ENCODE data around the gene ATP6V1C2. TPM values are rescaled to one million over a fixed set of nuclear protein-coding genes. Genes with fewer than 3 reads are reported as not detected.

The ATP6V1C2 gene
- total and polyA plus RNA-seq, 2 donors (not counting 3 experiments of a cell fraction or from before 2014, with no cell fraction given): 0.03 to 0.13 TPM

- dilution Hi-C loops (cut with MboI; ENCODE audit: extremely low pct_ligation_motif_present, low sequenced_read_pairs): no loop called here
Observed at GRCh38 chr2:10824191-10824590, 102.8 kb downstream of the ATP6V1C2 start.

More at GRCh38 chr2:10824191-10824590, 102.8 kb downstream of the ATP6V1C2 start:
- ChIA-PET POLR2A (no interaction called here), CTCF (interaction anchor here (0.9 to 2.6 kb wide), 2 partner anchors 8 to 11 kb away, joined by 3 to 39 read pairs; no protein-coding TSS in a partner anchor)
- no peak overlapping the region for H3K4me3 ChIP-seq (replicated peaks in 1 of 3; ENCODE audit: insufficient read depth in 1 of 3, low read depth in 1 of 3, low read length in 3 of 3)
- H3K27ac ChIP-seq (ENCODE audit: insufficient read depth, low read depth, low read length): no peak overlapping the region
- H3K79me2 ChIP-seq (ENCODE audit: control insufficient read depth, insufficient read depth, low read length): no peaks in the 10 kb centered on the region
- TF ChIP-seq POLR2AphosphoS5 (IDR thresholded peaks at IDR 0.05; ENCODE audit: insufficient read depth, low read depth, low read length) (no peak), EZH2 (IDR thresholded peaks at IDR 0.05; ENCODE audit: borderline replicate concordance, low read depth, low read length, severe bottlenecking) (no peak), MAX (IDR thresholded peaks at IDR 0.05; ENCODE audit: insufficient read depth, insufficient read length) (no peak), FOS (IDR thresholded peaks at IDR 0.05; ENCODE audit: borderline replicate concordance, insufficient read depth, low read length) (no peak), JUN (IDR thresholded peaks at IDR 0.05; ENCODE audit: borderline replicate concordance, insufficient read depth, insufficient read length, low read depth) (no peak), POLR2A (IDR thresholded peaks at IDR 0.05; ENCODE audit: low read depth, low read length) (no peak), GATA2 (IDR thresholded peaks at IDR 0.05; ENCODE audit: insufficient read depth, insufficient read length, low read depth, low read length) (no peak), CTCF (IDR thresholded peaks at IDR 0.05; ENCODE audit: extremely low read depth in 1 of 2, insufficient read depth in 1 of 2, low read depth in 1 of 2, low read length in 2 of 2) (no peak), MYC (IDR thresholded peaks at IDR 0.05; ENCODE audit: low read depth, low read length) (no peak)
- BruUV-seq (replicated peaks): no TSS peak
- H3K9ac ChIP-seq (replicated peaks; ENCODE audit: extremely low read depth, insufficient read depth, low read length): no peak overlapping the region
- intact Hi-C loops (cut with micrococcal nuclease): no loop called here
- H3K9me3 ChIP-seq (replicated peaks; ENCODE audit: control insufficient read depth, insufficient read depth, low read length): no peaks in the 10 kb centered on the region
- no peak for DNase-seq (ENCODE audit: low read depth, low spot score)
- no peaks in the 10 kb centered on the region for H3K9me1 ChIP-seq (replicated peaks; ENCODE audit: control insufficient read depth, extremely low read depth, insufficient read depth, low read length)
- no peak for FAIRE-seq
- H2AFZ ChIP-seq (ENCODE audit: low read depth, low read length): no peak overlapping the region
- no peak overlapping the region for H3K4me2 ChIP-seq (ENCODE audit: insufficient read depth, low read length)
- H3K27me3 ChIP-seq (ENCODE audit: control insufficient read depth in 2 of 2, insufficient read depth in 2 of 2, low read length in 2 of 2): peaks cover 3 to 13% of the 10 kb centered on the region in 2 experiments
- H3K36me3 ChIP-seq (ENCODE audit: control insufficient read depth in 2 of 2, extremely low read depth in 1 of 2, insufficient read depth in 2 of 2, low read length in 2 of 2): no peaks in the 10 kb centered on the region
- H4K20me1 ChIP-seq (replicated peaks; ENCODE audit: control insufficient read depth, extremely low read depth, insufficient read depth, low read length): no peaks in the 10 kb centered on the region
- peaks cover 8% of the 10 kb centered on the region for H3K4me1 ChIP-seq (ENCODE audit: control insufficient read depth, extremely low read depth, insufficient read depth, low read length)

Data from endothelial cell of umbilical vein (primary cell).